Fibroblast of the aortic adventitia (primary cell): ENCODE data around the gene GPR82. TPM values are rescaled to one million over a fixed set of nuclear protein-coding genes. Genes with fewer than 3 reads are reported as not detected.
A peak's percentile ranks its signal among the peaks of the same experiment; 100 is the strongest.
"Not testable (repeated sequence)": the region's sequence is repeated elsewhere in the genome, so short reads cannot be mapped to it uniquely, and the experiment has no call there.

Experiments used
- DNase-seq: peaks from one replicate; pipeline ENCODE4 v3.0.0-alpha.2; 2010; ENCODE audit warnings: low read depth
- H3K4me3 ChIP-seq: 2 replicates; pipeline ENCODE4 v1.5.1; 2011; ENCODE audit warnings: low read depth, mild to moderate bottlenecking, control low read depth, low read length, moderate library complexity
- CTCF ChIP-seq: IDR thresholded peaks from 2 replicates; pipeline ENCODE4 v1.5.1; 2011; ENCODE audit warnings: mild to moderate bottlenecking, low read length, control low read depth, inconsistent platforms; ENCODE audit not compliant: insufficient read depth
- total RNA-seq: library from RNA; depleted of rRNA; stranded (reverse); fragments of >200 nt; gene quantifications from 2 replicates; pipeline ENCODE4 v1.2.3, GENCODE V29; 2012; ENCODE audit warnings: low replicate concordance

The GPR82 gene
- total RNA-seq, result under 0.01 TPM in 1 of 2 replicates, not detected in the other

DNA sequence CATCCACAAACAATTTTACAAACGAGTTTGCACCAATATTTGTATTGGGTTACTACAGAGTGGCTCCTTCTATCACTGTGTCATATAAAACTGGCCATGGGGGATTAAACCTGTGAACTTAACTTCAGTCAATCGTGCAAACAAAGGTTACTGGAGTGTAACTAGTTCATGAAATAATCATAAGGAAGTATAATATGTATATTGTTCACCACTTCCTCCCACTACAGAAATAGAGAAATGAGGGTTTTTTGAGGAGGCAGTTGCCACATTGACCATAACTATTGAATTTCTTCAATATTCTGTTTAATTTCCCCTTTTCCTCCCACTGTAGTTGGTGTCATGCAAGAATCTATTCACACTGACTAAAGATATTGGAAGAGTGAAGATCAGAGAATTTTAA, at the start of gene GPR82:
Gene GPR82 (plus strand): TSS at position 356 of the 400 bp plus-strand sequence. CDS start 2,846 bp downstream, outside the sequence.
- no peak for TF ChIP-seq CTCF
- H3K4me3 ChIP-seq, result no peak within 1 kb of the TSS
- no peak for DNase-seq

DNA sequence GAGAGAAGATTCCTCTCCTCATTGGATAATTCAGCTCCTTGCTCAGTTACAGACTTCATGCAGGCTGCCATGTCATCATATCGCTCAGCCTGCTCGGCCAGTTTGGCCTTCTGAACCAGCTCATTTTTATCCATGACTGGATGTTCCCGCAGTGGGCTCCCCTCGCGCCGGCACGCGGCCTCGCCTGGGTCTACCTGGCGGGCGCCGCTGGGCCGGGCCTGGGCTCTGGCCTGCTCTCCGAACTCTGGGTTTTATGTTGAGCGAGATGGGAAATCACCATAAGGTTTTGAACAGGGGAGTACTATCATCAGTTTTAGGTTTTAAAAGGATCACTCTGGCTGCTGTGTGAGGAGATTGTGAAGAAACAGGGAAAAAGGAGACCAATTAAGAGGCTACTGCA, 47.6 kb upstream of the GPR82 start:
- not testable (repeated sequence) for DNase-seq

DNA sequence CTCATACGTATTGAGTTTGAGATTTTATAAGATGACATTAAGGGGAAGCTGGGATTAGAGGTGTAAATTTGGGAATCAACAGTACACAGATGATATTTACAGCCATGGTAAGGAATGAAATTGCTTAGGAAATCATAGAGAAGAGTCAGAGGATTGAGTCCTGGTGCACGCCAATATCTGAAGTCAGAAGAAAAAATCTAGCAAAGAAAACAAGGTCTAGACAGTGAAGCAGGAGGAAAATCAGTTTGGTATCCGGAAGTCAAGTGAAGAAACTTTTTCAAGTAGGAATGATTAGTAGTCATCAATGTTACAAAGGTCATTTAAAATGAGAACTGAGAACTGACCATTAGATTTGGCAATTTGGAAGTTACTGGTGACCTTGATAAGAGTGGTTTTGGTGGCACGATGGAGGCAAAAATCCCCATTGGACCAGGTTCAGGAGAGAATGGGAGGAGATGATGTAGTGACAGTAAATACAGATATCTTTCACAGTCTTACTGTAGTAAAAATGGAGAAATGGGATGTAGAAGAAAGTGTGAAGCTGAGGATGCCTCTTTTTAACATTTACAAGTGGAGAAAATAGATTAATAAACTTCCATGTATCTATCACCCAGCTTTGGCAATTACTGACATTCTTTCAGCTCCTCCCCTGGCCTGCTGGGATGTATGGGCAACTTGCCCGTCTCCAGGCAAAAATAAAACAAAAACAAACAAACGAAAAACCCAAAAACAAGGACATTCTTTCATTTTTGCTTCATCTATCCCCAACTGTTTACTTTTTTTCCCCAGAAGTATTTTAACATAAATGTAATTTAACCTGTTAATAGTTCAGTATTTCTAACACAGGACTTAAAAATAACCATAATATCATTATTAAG, 46.6 kb upstream of the GPR82 start:
- no peak for TF ChIP-seq CTCF
- DNase-seq, result no peak
- no peak overlapping the region for H3K4me3 ChIP-seq

More for the DNA sequence above, 47.6 kb upstream of the GPR82 start:
- not testable (repeated sequence) for H3K4me3 ChIP-seq

DNA sequence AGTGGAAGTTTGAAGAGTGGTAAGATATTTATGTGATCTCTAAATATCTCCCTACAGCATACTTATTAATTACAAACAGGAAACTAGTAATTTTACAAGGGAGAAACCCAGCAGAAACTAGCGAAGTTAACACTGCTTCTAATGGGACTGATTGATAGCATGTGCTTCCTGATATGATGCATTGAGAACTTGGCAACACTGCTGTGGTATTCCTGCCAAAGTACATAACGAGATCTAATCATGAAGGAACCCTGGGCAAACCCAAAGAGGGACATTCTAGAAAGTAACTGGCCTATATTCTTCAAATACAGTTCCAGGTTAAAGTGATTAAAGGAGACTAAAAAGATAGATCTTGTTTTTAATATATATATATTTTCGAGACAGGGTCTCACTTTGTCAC, 39.8 kb upstream of the GPR82 start:
- no peak overlapping the region for H3K4me3 ChIP-seq
- peak; percentile 37 for DNase-seq
- TF ChIP-seq CTCF, result no peak

DNA sequence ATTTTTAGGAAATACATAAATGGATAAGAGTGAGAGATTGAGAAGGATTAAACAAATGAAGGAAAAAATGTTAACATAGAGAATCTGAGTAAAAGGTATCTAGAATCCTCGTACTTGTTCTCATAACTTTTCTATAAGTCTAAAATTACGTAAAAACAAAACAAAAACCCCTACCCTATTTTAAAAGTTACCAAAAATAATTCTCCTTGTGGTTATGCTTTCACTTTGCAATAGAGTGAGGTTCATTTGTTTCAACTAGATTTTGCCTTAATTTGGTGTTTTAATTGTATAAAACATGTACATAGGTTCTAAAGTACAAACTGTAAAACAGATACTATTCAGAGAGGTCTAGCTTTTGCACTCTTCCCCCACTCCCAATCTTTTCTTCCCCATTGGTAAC, 39.0 kb upstream of the GPR82 start:
- no peak overlapping the region for H3K4me3 ChIP-seq
- DNase-seq, result no peak
- no peak for TF ChIP-seq CTCF

GRCh38 chrX:41686788-41687187, 37.2 kb upstream of the GPR82 start:
- no peak for DNase-seq
- H3K4me3 ChIP-seq, result no peak overlapping the region
- no peak for TF ChIP-seq CTCF

DNA sequence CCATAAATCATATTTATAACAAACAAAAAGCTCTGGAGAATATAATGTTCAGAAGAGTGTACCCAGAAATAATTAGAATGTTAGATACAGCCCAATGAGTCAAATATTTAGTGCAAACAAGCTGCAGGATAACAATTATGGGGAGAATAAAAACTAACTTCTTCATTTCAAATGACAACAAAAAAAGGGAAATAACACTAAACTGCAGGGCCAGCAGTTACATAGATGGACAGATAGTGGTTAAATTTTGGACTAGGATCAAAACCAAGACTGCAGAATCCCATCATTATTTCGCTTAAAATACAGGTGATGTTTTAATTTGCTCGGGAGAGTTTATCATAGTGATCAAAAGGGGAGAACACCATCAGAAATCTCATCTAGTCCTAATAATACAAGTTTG, 35.8 kb upstream of the GPR82 start:
- DNase-seq, result no peak
- no peak for TF ChIP-seq CTCF
- no peak overlapping the region for H3K4me3 ChIP-seq
